Left ventricle myocardium superior (tissue), 1 donor: ENCODE data around the gene HNMT. TPM values are rescaled to one million over a fixed set of nuclear protein-coding genes. Genes with fewer than 3 reads are reported as not detected.

Source experiments
- ATAC-seq: fragments of 200-7000 bp; cut with Tn5 transposase; one replicate; pipeline ENCODE4 v1.9.1; 2020; ENCODE audit warnings: mild to moderate bottlenecking, moderate library complexity
- DNase-seq: peaks from one replicate; pipeline ENCODE4 v3.0.0-alpha.2; 2020
- intact Hi-C: fragments of 100-400 bp; cut with micrococcal nuclease; formaldehyde crosslinking; loops from one replicate; pipeline ENCODE4 v1.11.0; 2022
- total RNA-seq: library from RNA; stranded (reverse); fragmentation: NEBNext Ultra II Directional; extraction: Animal tissue kit (Norgen Biotek cat#: 25700); gene quantifications from one replicate; pipeline ENCODE4 v1.2.1, GENCODE V29; 2021
- donor health status: DM: no; HTN: yes; CAD: no; lungs with severe emphysema.

The HNMT gene
- total RNA-seq, 1 donor from 2014 or later, result 11.0 TPM

GRCh38 chr2:137943678-137944347 lies 20.5 kb upstream of the HNMT start:
- ATAC-seq (no peak), DNase-seq (no peak)
- intact Hi-C loops, result loop anchor here (10.0 kb wide), 1 partner anchor 151 kb away; no protein-coding TSS in a partner anchor

- intact Hi-C loops, result loop anchor here (5.0 to 10.0 kb wide), 2 partner anchors 150 to 428 kb away; no protein-coding TSS in a partner anchor
- DNase-seq (no peak), ATAC-seq (no peak)
Observed at GRCh38 chr2:137944714-137945113, 19.6 kb upstream of the HNMT start.

- ATAC-seq, result no peak
- no peak for DNase-seq
- intact Hi-C loops, result loop anchor here (5.0 to 10.0 kb wide), 2 partner anchors 150 to 427 kb away; no protein-coding TSS in a partner anchor
Observed at GRCh38 chr2:137945229-137945628, 19.0 kb upstream of the HNMT start.

- no peak for ATAC-seq
- no peak for DNase-seq
- intact Hi-C loops, result loop anchor here (5.0 to 10.0 kb wide), 2 partner anchors 149 to 426 kb away; no protein-coding TSS in a partner anchor
Observed at GRCh38 chr2:137946227-137946626, 18.0 kb upstream of the HNMT start.

GRCh38 chr2:137947032-137947727 lies 17.1 kb upstream of the HNMT start:
- intact Hi-C loops, result loop anchor here (5.0 to 10.0 kb wide), 2 partner anchors 148 to 425 kb away; no protein-coding TSS in a partner anchor
- DNase-seq (no peak), ATAC-seq (no peak)

- ATAC-seq (peak; percentile 74), DNase-seq (peak; percentile 85)
- intact Hi-C loops, result loop anchor here (5.0 to 10.0 kb wide), 2 partner anchors 147 to 424 kb away; no protein-coding TSS in a partner anchor
Observed at GRCh38 chr2:137947728-137948336, 16.4 kb upstream of the HNMT start.

- no peak for DNase-seq
- ATAC-seq, result no peak
- intact Hi-C loops, result loop anchor here (5.0 to 10.0 kb wide), 2 partner anchors 146 to 423 kb away; no protein-coding TSS in a partner anchor
Observed at GRCh38 chr2:137948894-137949293, 15.4 kb upstream of the HNMT start.

GRCh38 chr2:137950238-137950637 lies 14.0 kb upstream of the HNMT start:
- DNase-seq, result no peak
- ATAC-seq, result no peak
- intact Hi-C loops, result no loop called here

GRCh38 chr2:137951586-137951985 lies 12.7 kb upstream of the HNMT start:
- DNase-seq (no peak), ATAC-seq (no peak)
- intact Hi-C loops, result no loop called here

GRCh38 chr2:137952586-137953129 lies 11.6 kb upstream of the HNMT start:
- no peak for DNase-seq
- intact Hi-C loops, result no loop called here
- peak; percentile 34 for ATAC-seq

GRCh38 chr2:137955536-137955935 lies 8.7 kb upstream of the HNMT start:
- intact Hi-C loops, result no loop called here

GRCh38 chr2:137957033-137957432 lies 7.2 kb upstream of the HNMT start:
- intact Hi-C loops, result no loop called here
- DNase-seq (no peak), ATAC-seq (no peak)

More at GRCh38 chr2:137955536-137955935, 8.7 kb upstream of the HNMT start:
- no peak for ATAC-seq
- DNase-seq, result no peak

GRCh38 chr2:137959166-137959565 lies 5.1 kb upstream of the HNMT start:
- DNase-seq (no peak), ATAC-seq (no peak)
- intact Hi-C loops, result no loop called here

- ATAC-seq (no peak), DNase-seq (no peak)
- intact Hi-C loops, result no loop called here
Observed at GRCh38 chr2:137960223-137960622, 4.0 kb upstream of the HNMT start.

GRCh38 chr2:137961602-137962001 lies 2.7 kb upstream of the HNMT start:
- intact Hi-C loops, result no loop called here
- DNase-seq, result no peak
- no peak for ATAC-seq

- intact Hi-C loops, result no loop called here
- peak; percentile 23 for ATAC-seq
- no peak for DNase-seq
Observed at GRCh38 chr2:137963535-137964065, 673 bp upstream of the HNMT start.

- ATAC-seq (no peak), DNase-seq (no peak)
- intact Hi-C loops, result no loop called here
Observed at GRCh38 chr2:137964859-137965459, 686 bp downstream of the HNMT start.

GRCh38 chr2:137966043-137966442 lies 1.8 kb downstream of the HNMT start:
- DNase-seq (no peak), ATAC-seq (no peak)
- intact Hi-C loops, result no loop called here

- DNase-seq (no peak), ATAC-seq (no peak)
- intact Hi-C loops, result no loop called here
Observed at GRCh38 chr2:137967042-137967441, 2.8 kb downstream of the HNMT start.
